Measurements from ENCODE around the gene HOXC10.

HOXC10 gene

GRCh38 chr12:53950437-53950773 is 34.5 kb upstream of the HOXC10 start:
- DNase-seq (ENCODE audit: insufficient read length, low spot score), result no peak

GRCh38 chr12:53950789-53951576 is 34.0 kb upstream of the HOXC10 start:
- DNase-seq (ENCODE audit: insufficient read length, low spot score), result no peak
- TF ChIP-seq POLR2A (IDR thresholded peaks at IDR 0.05; ENCODE audit: low read depth, low read length) (no peak), POU2F2 (IDR thresholded peaks at IDR 0.05; ENCODE audit: low read depth, low read length) (no peak), SPI1 (IDR thresholded peaks at IDR 0.05; ENCODE audit: low read depth, low read length) (no peak), PAX5 (IDR thresholded peaks at IDR 0.05; ENCODE audit: insufficient read depth, low read length, severe bottlenecking) (no peak), TAF1 (IDR thresholded peaks at IDR 0.05; ENCODE audit: low read depth, low read length) (no peak), POLR2AphosphoS5 (IDR thresholded peaks at IDR 0.05; ENCODE audit: low read depth, low read length) (no peak)
- no peak for FAIRE-seq

More at GRCh38 chr12:53950437-53950773, 34.5 kb upstream of the HOXC10 start:
- TF ChIP-seq POLR2A (IDR thresholded peaks at IDR 0.05; ENCODE audit: low read depth, low read length), result no peak
- no peak for TF ChIP-seq SPI1 (IDR thresholded peaks at IDR 0.05; ENCODE audit: low read depth, low read length)
- TF ChIP-seq TAF1 (IDR thresholded peaks at IDR 0.05; ENCODE audit: low read depth, low read length), result no peak
- no peak for TF ChIP-seq PAX5 (IDR thresholded peaks at IDR 0.05; ENCODE audit: insufficient read depth, low read length, severe bottlenecking)
- TF ChIP-seq POU2F2 (IDR thresholded peaks at IDR 0.05; ENCODE audit: low read depth, low read length), result no peak
- TF ChIP-seq POLR2AphosphoS5 (IDR thresholded peaks at IDR 0.05; ENCODE audit: low read depth, low read length), result no peak
- no peak for FAIRE-seq

GRCh38 chr12:53951577-53952334 is 33.2 kb upstream of the HOXC10 start:
- DNase-seq (ENCODE audit: insufficient read length, low spot score), result no peak

GRCh38 chr12:53952335-53952694 is 32.6 kb upstream of the HOXC10 start:
- FAIRE-seq, result no peak
- no peak for DNase-seq (ENCODE audit: insufficient read length, low spot score)
- TF ChIP-seq SPI1 (IDR thresholded peaks at IDR 0.05; ENCODE audit: low read depth, low read length), result no peak
- TF ChIP-seq POU2F2 (IDR thresholded peaks at IDR 0.05; ENCODE audit: low read depth, low read length), result no peak
- no peak for TF ChIP-seq POLR2A (IDR thresholded peaks at IDR 0.05; ENCODE audit: low read depth, low read length)
- TF ChIP-seq PAX5 (IDR thresholded peaks at IDR 0.05; ENCODE audit: insufficient read depth, low read length, severe bottlenecking), result no peak
- TF ChIP-seq TAF1 (IDR thresholded peaks at IDR 0.05; ENCODE audit: low read depth, low read length), result no peak
- no peak for TF ChIP-seq POLR2AphosphoS5 (IDR thresholded peaks at IDR 0.05; ENCODE audit: low read depth, low read length)

More at GRCh38 chr12:53951577-53952334, 33.2 kb upstream of the HOXC10 start:
- FAIRE-seq, result no peak
- TF ChIP-seq POLR2A (IDR thresholded peaks at IDR 0.05; ENCODE audit: low read depth, low read length) (no peak), POU2F2 (IDR thresholded peaks at IDR 0.05; ENCODE audit: low read depth, low read length) (no peak)

- TF ChIP-seq POLR2AphosphoS5 (IDR thresholded peaks at IDR 0.05; ENCODE audit: low read depth, low read length), result no peak
- no peak for TF ChIP-seq POLR2A (IDR thresholded peaks at IDR 0.05; ENCODE audit: low read depth, low read length)
- TF ChIP-seq PAX5 (IDR thresholded peaks at IDR 0.05; ENCODE audit: insufficient read depth, low read length, severe bottlenecking), result no peak
- TF ChIP-seq TAF1 (IDR thresholded peaks at IDR 0.05; ENCODE audit: low read depth, low read length), result no peak
- TF ChIP-seq SPI1 (IDR thresholded peaks at IDR 0.05; ENCODE audit: low read depth, low read length), result no peak
- no peak for DNase-seq (ENCODE audit: insufficient read length, low spot score)
- FAIRE-seq, result no peak
Observed at GRCh38 chr12:53952871-53953734, 31.8 kb upstream of the HOXC10 start.

GRCh38 chr12:53953831-53954693 is 30.9 kb upstream of the HOXC10 start:
- no peak for DNase-seq (ENCODE audit: insufficient read length, low spot score)
- TF ChIP-seq POLR2A (IDR thresholded peaks at IDR 0.05; ENCODE audit: low read depth, low read length) (no peak), POLR2AphosphoS5 (IDR thresholded peaks at IDR 0.05; ENCODE audit: low read depth, low read length) (no peak), SPI1 (IDR thresholded peaks at IDR 0.05; ENCODE audit: low read depth, low read length) (no peak), TAF1 (IDR thresholded peaks at IDR 0.05; ENCODE audit: low read depth, low read length) (no peak), POU2F2 (IDR thresholded peaks at IDR 0.05; ENCODE audit: low read depth, low read length) (no peak), PAX5 (IDR thresholded peaks at IDR 0.05; ENCODE audit: insufficient read depth, low read length, severe bottlenecking) (no peak)
- no peak for FAIRE-seq

GRCh38 chr12:53954694-53955035 is 30.3 kb upstream of the HOXC10 start, which contains the start of gene HOXC12:
Gene HOXC12 (plus strand): TSS chr12:53954903. CDS start chr12:53954930, 27 bp downstream.
- DNase-seq (ENCODE audit: insufficient read length, low spot score) (no peak), FAIRE-seq (no peak)
- TF ChIP-seq POLR2AphosphoS5 (IDR thresholded peaks at IDR 0.05; ENCODE audit: low read depth, low read length) (no peak), PAX5 (IDR thresholded peaks at IDR 0.05; ENCODE audit: insufficient read depth, low read length, severe bottlenecking) (no peak), TAF1 (IDR thresholded peaks at IDR 0.05; ENCODE audit: low read depth, low read length) (no peak), POLR2A (IDR thresholded peaks at IDR 0.05; ENCODE audit: low read depth, low read length) (no peak)

- FAIRE-seq, result no peak
- TF ChIP-seq POLR2AphosphoS5 (IDR thresholded peaks at IDR 0.05; ENCODE audit: low read depth, low read length) (no peak), PAX5 (IDR thresholded peaks at IDR 0.05; ENCODE audit: insufficient read depth, low read length, severe bottlenecking) (no peak), TAF1 (IDR thresholded peaks at IDR 0.05; ENCODE audit: low read depth, low read length) (no peak), SPI1 (IDR thresholded peaks at IDR 0.05; ENCODE audit: low read depth, low read length) (no peak), POU2F2 (IDR thresholded peaks at IDR 0.05; ENCODE audit: low read depth, low read length) (no peak), POLR2A (IDR thresholded peaks at IDR 0.05; ENCODE audit: low read depth, low read length) (no peak)
Observed at GRCh38 chr12:53955036-53955775, 29.7 kb upstream of the HOXC10 start.

More at GRCh38 chr12:53955036-53955775, 29.7 kb upstream of the HOXC10 start:
- DNase-seq (ENCODE audit: insufficient read length, low spot score), result no peak

All from GM12891 (cell line).